HG03064 (cell line): Measurements from ENCODE around the gene NFKBIB.

Source experiments
- ATAC-seq: cut with Tn5 transposase; IDR thresholded peaks from one replicate; pipeline ENCODE4 v1.9.1; 2021; ENCODE audit warnings: low read depth; ENCODE audit not compliant: unreplicated experiment

Gene NFKBIB

DNA sequence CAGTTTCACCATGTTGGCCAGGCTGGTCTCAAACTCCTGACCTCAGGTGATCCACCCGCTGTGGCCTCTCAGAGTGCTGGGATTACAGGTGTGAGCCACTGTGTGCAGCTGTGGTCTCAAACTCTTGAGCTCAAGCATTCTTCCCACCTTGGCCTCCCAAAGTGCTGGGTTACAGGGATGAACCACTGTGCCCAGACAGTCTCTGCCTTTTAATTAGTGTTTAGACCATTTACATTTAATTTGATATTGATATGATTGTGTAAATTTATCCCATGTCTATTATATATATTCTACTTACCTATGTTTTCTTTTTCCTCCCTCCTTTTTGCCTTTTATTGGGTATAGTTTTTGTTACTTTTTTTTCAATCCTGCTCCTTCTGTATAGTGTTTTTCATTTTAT, 1.9 kb downstream of the NFKBIB start:
- no peak for ATAC-seq

- ATAC-seq: no peak
These were observed 5.1 kb downstream of the NFKBIB start for GRCh38 chr19:38904581-38905539.

DNA sequence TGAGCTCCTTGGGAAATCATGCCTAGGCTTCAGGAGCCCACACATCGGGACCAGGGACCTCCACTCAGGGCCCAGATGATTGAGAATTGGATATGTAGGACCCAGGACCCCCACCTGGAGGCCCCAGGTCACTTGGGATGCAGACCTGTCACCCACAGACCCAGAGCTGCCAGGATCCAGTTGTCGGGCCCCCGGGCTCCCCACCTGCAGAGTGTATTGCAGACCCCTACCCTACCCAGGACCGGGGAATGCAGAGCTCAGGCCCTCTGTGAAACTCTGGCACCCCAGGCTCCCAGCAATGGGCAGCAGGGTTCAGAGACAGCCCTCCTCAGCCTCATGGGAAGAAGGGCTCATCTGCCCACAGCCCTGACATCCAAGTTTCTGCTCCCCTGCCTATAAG, 5.9 kb downstream of the NFKBIB start:
- ATAC-seq: no peak

DNA sequence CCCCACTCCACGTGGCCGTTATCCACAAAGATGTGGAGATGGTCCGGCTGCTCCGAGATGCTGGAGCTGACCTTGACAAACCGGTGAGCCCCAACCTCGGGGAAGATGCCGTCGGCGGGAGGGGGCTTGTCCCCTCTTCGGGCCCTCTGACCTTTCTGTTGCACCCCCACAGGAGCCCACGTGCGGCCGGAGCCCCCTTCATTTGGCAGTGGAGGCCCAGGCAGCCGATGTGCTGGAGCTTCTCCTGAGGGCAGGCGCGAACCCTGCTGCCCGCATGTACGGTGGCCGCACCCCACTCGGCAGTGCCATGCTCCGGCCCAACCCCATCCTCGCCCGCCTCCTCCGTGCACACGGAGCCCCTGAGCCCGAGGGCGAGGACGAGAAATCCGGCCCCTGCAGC, 7.5 kb downstream of the NFKBIB start:
- no peak for ATAC-seq

- no peak for ATAC-seq
These were observed 7.9 kb downstream of the NFKBIB start for GRCh38 chr19:38907670-38908069.

GRCh38 chr19:38908911-38909310, 9.1 kb downstream of the NFKBIB start:
- no peak for ATAC-seq

- no peak for ATAC-seq
These were observed 10.7 kb downstream of the NFKBIB start for GRCh38 chr19:38910488-38910887.

GRCh38 chr19:38911388-38912001, 11.7 kb downstream of the NFKBIB start:
- ATAC-seq: no peak

- ATAC-seq: no peak
These were observed 13.1 kb downstream of the NFKBIB start for GRCh38 chr19:38912600-38913514.

GRCh38 chr19:38913958-38914357, 14.2 kb downstream of the NFKBIB start:
- no peak for ATAC-seq

DNA sequence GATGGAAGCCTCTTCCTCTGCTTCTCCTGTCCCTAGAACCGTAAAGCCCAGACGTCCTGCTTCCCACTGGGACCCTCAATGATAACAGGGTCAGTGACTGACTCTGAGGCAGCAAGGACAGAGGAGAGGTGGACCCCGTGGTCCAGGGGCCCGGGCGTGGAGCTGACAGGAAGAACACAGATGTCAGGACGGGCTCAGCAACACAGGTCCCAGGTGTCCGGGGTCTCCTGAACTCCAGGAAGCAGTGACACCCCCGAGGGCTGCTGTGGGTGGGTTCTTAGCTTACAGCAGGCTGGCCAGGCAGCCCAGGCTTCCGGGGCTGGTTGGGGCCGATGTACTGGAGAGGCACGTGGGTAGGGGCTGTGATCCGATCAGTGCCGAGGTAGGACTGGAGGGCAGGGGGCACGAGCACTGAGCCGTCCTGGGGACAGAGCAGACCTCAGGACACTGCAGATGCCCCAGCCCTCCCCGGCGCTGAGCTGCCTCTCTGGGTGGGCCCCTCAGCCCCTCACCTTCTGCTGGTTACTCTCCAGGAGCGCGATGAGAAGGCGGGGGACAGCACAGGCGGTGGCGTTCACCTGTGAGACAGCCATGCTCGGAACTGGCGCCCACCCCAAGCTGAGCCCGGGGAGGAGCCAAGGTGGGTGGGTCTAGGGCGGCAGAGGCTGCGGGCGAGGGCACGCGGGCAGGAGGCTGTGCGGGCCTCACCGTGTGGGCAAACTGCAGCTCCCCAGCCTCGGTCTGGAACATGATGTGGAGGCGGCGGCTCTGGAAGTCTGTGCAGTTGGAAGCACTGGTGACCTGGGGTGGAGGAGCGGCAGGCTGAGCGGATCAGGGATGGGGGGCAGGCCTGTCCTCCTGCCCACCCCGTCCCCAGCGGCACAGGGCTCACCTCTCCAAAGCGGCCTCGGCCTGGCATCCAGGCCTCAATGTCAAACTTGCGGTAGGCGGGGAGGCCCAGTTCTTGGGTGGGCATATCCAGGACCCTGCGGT, 15.9 kb downstream of the NFKBIB start:
- no peak for ATAC-seq

DNA sequence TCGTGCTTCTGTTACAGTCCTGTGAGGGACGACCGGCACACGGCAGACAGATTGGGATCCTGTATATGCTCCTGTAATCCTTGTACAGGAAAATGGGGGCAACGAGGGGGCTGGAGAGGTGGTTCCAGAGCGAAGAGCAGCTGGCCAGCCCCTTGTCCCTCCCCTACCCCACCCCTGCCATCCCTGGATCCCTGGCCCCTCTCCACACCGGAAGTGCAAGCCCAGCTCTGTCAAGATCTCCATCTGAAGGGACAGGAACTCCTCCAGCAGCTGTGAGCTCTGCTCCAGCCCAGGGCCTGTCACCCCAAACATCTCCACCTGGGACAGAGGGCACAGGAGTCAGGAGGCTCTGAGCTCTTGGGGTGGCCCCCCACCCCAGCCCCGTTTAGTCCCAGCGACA, 17.7 kb downstream of the NFKBIB start:
- ATAC-seq: no peak

GRCh38 chr19:38917921-38918491, 18.2 kb downstream of the NFKBIB start:
- ATAC-seq: no peak

DNA sequence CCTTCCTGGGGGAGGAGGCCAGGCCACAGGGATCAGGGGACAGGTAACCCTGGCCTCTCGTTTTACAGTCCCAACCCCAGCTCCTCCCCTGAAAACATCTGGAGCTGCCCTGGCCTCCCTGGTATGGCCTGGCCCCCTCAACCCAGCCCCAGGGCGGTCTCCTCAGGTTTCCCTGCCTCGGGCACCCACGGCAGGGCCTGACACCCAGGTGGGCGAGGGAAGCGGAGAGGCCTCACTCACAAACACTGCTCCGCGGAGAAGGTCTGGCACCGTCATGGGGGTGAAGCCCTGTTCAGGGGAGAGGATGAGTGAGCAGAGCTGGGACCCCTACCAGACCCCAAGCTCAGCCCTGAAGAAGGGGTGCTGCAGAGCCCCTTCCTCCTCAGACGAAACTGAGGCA, 18.8 kb downstream of the NFKBIB start:
- ATAC-seq: no peak

DNA sequence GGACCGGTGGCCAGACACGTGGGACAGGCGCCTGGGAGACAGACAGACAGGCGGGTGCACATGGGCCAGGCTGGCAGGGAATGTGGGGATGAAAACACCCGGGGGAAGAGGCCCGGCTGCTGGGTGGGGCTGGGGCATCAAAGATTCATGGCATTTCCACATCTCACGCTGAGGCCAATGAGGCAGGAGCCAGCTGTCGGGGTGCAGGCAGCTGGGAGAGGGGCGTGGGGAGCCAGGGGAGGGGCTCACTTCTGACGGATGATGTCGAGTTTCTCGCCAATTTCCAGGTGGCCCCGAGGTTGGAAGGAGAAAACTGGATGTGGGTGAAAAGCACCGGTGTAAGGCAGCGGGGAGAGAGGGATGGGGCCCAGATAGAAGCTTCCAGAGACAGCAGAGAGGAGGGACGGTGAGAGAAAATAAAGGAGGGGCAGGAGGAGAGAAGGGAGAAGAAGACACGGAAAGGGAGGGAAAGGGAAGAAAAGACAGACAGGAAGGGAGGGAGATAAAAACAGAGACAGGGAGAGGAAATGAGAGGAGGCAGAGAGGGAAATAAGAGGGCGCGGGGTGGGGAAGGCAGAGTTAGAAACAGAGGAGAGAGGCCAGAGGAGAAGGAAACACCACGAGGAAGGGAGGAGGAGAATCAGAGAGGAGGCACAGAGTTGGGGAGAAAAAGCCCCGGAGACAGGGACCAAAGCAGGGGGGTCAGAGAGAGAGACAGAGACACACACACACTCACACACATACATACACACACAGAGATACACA, 20.2 kb downstream of the NFKBIB start:
- ATAC-seq: no peak

DNA sequence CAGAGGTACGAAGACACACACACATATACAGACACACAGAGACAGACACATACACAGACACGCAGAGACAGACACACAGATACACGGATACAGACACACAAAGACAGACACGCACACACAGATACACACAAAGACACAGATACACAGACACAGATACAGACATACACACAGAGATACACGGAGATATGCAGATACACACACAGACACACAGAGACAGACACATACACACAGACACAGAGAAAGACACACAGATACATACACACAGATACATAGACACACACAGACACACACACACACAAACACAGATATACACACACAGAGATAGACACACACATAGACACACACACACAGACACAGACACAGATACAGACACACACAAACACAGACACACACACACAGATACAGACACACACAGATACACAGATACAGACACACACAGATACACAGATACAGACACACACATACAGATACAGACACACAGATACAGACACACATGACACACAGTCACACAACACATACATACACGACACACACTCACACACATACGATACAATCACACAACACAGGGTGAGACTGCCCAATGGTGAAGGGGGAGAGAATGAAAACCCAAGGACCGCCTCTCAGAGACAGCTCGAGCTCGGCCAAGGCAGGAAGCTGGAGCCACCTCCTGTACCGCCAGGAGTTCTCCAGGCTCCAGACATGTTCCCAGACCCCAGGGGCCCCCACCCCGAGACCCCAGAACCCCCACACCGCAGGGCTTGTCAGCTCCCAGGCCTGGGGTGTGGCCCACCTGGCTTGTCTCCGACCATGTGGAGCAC, 21.0 kb downstream of the NFKBIB start:
- no peak for ATAC-seq

DNA sequence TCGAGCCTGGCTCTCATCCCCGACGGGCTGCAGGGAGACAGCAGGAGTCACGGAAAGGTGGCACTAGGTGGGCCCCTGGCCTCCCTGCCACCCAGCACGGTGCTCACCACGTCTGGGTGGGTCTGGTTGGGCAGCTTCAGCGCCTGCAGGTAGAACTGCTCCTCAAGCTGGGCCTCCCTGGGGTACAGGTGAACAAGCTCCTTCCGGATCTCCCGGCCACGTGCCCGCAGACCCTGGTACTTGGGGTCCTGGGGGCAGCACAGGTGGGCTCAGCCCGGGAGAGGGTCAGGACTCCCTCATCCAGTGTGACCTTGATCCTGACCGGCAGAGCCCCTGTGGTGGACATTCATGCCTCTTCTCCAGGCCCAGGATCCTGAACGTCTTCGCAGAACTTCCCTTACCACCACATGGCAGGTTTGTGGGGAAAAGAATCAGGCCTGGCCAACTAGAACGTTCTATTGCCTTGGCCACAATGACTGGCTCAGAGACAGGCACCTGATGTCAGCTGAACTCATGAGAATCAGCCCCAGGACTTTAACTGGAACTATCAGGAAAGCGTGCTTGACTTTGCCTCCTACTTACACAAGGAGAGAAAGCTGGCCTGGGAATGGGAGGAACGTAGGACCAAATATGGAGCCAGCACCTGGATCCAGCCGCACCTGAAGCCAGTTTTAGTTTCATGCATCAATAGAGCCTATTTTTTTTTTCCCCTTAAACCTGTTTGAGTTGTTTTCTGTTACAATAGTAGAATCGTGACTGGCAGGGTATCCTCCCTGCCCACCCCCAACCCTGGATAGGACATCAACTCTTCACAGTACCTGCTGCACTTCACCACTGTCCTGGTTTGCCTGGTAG, 21.9 kb downstream of the NFKBIB start:
- no peak for ATAC-seq
